ENCODE measurements around the gene TMBIM6.
"Not testable (repeated sequence)": the region's sequence is repeated elsewhere in the genome, so short reads cannot be mapped to it uniquely, and the experiment has no call there.

Gene TMBIM6

GRCh38 chr12:49730050-49730449 lies 11.3 kb upstream of the TMBIM6 start:
- no peak for DNase-seq

GRCh38 chr12:49730568-49731101 lies 10.7 kb upstream of the TMBIM6 start:
- no peak for DNase-seq

GRCh38 chr12:49733219-49734017 lies 7.9 kb upstream of the TMBIM6 start:
- DNase-seq, result no peak

- not testable (repeated sequence) for DNase-seq
Measured at GRCh38 chr12:49734900-49735299, 6.5 kb upstream of the TMBIM6 start.

- DNase-seq, result not testable (repeated sequence)
Measured at GRCh38 chr12:49738721-49739120, 2.6 kb upstream of the TMBIM6 start.

GRCh38 chr12:49740277-49740676 lies 1.1 kb upstream of the TMBIM6 start:
- DNase-seq, result not testable (repeated sequence)

- DNase-seq, result no peak
Measured at GRCh38 chr12:49741882-49742620, 694 bp downstream of the TMBIM6 start.

- no peak for DNase-seq
Measured at GRCh38 chr12:49744363-49744885, 3.1 kb downstream of the TMBIM6 start.

- DNase-seq, result no peak
Measured at GRCh38 chr12:49748306-49748705, 6.9 kb downstream of the TMBIM6 start.

- no peak for DNase-seq
Measured at GRCh38 chr12:49748800-49749199, 7.4 kb downstream of the TMBIM6 start.

GRCh38 chr12:49750027-49750995 lies 9.0 kb downstream of the TMBIM6 start:
- no peak for DNase-seq

- DNase-seq, result no peak
Measured at GRCh38 chr12:49750996-49751393, 9.6 kb downstream of the TMBIM6 start.

- DNase-seq, result no peak
Measured at GRCh38 chr12:49761677-49762467, 20.5 kb downstream of the TMBIM6 start.

GRCh38 chr12:49762468-49762847 lies 21.1 kb downstream of the TMBIM6 start:
- no peak for DNase-seq

- no peak for DNase-seq
Measured at GRCh38 chr12:49763006-49763591, 21.7 kb downstream of the TMBIM6 start.

GRCh38 chr12:49764126-49764525 lies 22.8 kb downstream of the TMBIM6 start:
- no peak for DNase-seq

GRCh38 chr12:49766115-49766455 lies 24.7 kb downstream of the TMBIM6 start:
- DNase-seq, result no peak

GRCh38 chr12:49767333-49767732 lies 26.0 kb downstream of the TMBIM6 start:
- DNase-seq, result no peak

- not testable (repeated sequence) for DNase-seq
Measured at GRCh38 chr12:49773102-49773501, 31.7 kb downstream of the TMBIM6 start.

- no peak for DNase-seq
Measured at GRCh38 chr12:49776413-49776812, 35.1 kb downstream of the TMBIM6 start.

- DNase-seq, result no peak
Measured at GRCh38 chr12:49776858-49777257, 35.5 kb downstream of the TMBIM6 start.
